ENCODE measurements around the gene STAT3. TPM values are rescaled to one million over a fixed set of nuclear protein-coding genes. Genes with fewer than 3 reads are reported as not detected.
"Not testable (repeated sequence)": the region's sequence is repeated elsewhere in the genome, so short reads cannot be mapped to it uniquely, and the experiment has no call there.

STAT3 gene
- total and polyA plus RNA-seq, 3 experiments from 2014 or later: 148 to 166 (median 155) TPM

DNA sequence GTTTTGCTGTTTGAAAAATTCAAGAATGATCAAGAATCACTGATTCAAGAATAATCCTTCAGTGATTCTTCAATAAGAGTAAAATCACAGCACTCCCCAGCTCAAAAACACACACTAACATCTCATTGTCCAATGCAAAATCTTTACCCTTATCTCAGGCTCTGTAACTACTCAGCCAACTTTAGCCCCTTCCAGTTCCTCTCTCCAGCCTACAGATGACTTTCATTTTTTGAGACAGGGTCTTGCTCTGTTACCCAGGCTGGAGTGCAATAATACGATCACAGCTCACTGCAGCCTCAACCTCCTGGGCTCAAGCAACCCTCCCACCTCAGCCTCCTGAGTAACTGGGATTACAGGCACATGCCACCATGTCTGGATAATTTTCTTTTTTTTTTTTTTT lies 25.0 kb downstream of the STAT3 start:
- H3K27ac Mint-ChIP-seq: peak overlapping the region; percentile 4 to 92 (median 23)
- no peak overlapping the region for H3K27ac ChIP-seq (ENCODE audit: low read depth, low read length)
- peaks cover 5% of the 10 kb centered on the region for H3K36me3 ChIP-seq (ENCODE audit: insufficient read depth, low read length)
- H3K4me1 ChIP-seq (ENCODE audit: insufficient read depth, low read length): peaks cover 43% of the 10 kb centered on the region
- peaks cover 0 to 22% (median 15%) of the 10 kb centered on the region in 3 donors for H3K36me3 Mint-ChIP-seq
- CTCF ChIA-PET: no interaction called here
- DNase-seq: no peak
- peaks cover 0 to 2% (median 0%) of the 10 kb centered on the region in 5 donors for H3K9me3 Mint-ChIP-seq
- H3K4me3 ChIP-seq (ENCODE audit: low read length): no peak overlapping the region
- H3K4me1 Mint-ChIP-seq: peaks cover 74 to 84% (median 82%) of the 10 kb centered on the region in 3 donors
- no peak overlapping the region for H3K4me3 Mint-ChIP-seq
- no peaks in the 10 kb centered on the region for H3K9me3 ChIP-seq (ENCODE audit: low read length)
- peaks cover 0 to 1% of the 10 kb centered on the region in 2 donors for H3K27me3 Mint-ChIP-seq
- POLR2A ChIA-PET: no interaction called here
- H3K27me3 ChIP-seq (ENCODE audit: insufficient read depth, low read length, poor library complexity, severe bottlenecking): no peaks in the 10 kb centered on the region

DNA sequence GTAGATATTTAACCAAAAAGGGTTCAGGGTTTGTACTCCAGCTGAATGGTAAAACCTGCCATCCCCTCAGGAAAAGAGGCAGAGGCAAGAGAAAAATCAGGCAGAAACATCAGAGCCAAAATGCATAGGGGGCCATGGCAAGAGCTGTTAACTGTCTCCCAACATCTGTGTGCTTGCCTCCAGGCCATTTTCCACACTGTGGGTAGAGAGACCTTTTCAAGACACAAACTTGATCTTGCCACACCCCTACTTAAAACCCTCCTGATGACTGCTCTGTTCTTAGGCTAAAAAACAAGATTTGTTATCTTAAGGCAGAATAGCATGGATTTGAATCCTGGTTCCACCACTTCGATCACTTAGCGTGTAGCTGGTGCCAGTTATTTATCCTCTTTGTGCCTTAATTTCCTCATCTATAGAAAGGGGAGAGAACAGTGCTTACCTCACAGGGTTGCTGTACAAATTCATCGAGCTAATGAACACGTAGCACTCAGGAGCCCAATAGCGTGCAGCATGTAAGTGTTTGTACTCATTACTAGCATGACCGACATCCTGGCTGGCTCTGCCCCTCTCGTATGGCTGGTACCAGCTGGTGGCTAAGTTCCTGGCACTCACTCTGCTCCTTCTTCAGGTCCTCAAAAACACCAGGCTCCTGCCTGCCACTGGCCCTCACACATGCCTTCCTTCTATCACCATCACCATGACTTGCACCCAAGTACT lies 25.8 kb downstream of the STAT3 start:
- H3K27ac ChIP-seq (ENCODE audit: low read depth, low read length): no peak overlapping the region
- ChIA-PET POLR2A (interaction anchor here (0.6 kb wide), 1 partner anchor 26 kb away, joined by 3 read pairs; the partner anchor contains the start of gene STAT3), CTCF (interaction anchor here (1.0 kb wide), 1 partner anchor 27 kb away, joined by 3 read pairs; no protein-coding TSS in a partner anchor)
- Mint-ChIP-seq H3K9me3 (peaks cover 0 to 2% (median 0%) of the 10 kb centered on the region in 5 donors), H3K27me3 (peaks cover 0 to 1% of the 10 kb centered on the region in 2 donors), H3K27ac (peak overlapping the region; percentile 54 to 92 (median 78)), H3K4me3 (peak overlapping the region in 5 of 7 donors; percentile 6 to 62 (median 20)), H3K36me3 (peaks cover 0 to 22% (median 14%) of the 10 kb centered on the region in 3 donors), H3K4me1 (peaks cover 67 to 80% (median 79%) of the 10 kb centered on the region in 3 donors)
- H3K27me3 ChIP-seq (ENCODE audit: insufficient read depth, low read length, poor library complexity, severe bottlenecking): no peaks in the 10 kb centered on the region
- H3K36me3 ChIP-seq (ENCODE audit: insufficient read depth, low read length): peaks cover 5% of the 10 kb centered on the region
- DNase-seq: no peak
- H3K4me3 ChIP-seq (ENCODE audit: low read length): no peak overlapping the region
- peaks cover 35% of the 10 kb centered on the region for H3K4me1 ChIP-seq (ENCODE audit: insufficient read depth, low read length)
- no peaks in the 10 kb centered on the region for H3K9me3 ChIP-seq (ENCODE audit: low read length)

DNA sequence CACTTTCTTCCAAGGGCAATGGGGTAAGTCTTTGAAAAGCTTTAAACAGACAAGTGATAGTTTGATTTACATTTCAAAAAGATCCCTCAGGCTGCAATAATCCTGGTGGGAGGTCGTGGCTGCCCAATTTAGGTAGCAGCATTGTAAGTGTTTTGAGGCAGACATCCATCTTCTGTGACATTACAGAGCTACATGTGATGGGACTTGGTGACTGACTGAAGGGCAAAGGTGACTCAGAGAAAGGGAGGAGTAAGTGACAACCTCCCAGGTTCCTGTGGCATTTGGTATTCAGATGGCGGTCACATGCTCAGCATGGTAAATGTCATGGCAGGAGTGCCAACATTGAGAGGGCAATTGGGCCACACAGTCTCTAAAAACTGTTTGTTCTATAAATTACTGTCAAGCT lies 26.5 kb downstream of the STAT3 start:
- Histone ChIP-seq H3K4me3 (ENCODE audit: low read length) (no peak overlapping the region), H3K27me3 (ENCODE audit: insufficient read depth, low read length, poor library complexity, severe bottlenecking) (no peaks in the 10 kb centered on the region), H3K36me3 (ENCODE audit: insufficient read depth, low read length) (peaks cover 5% of the 10 kb centered on the region), H3K9me3 (ENCODE audit: low read length) (no peaks in the 10 kb centered on the region), H3K4me1 (ENCODE audit: insufficient read depth, low read length) (peaks cover 33% of the 10 kb centered on the region), H3K27ac (ENCODE audit: low read depth, low read length) (no peak overlapping the region)
- peaks cover 0 to 1% of the 10 kb centered on the region in 2 donors for H3K27me3 Mint-ChIP-seq
- H3K9me3 Mint-ChIP-seq: peaks cover 0 to 2% (median 0%) of the 10 kb centered on the region in 5 donors
- POLR2A ChIA-PET: interaction anchor here (1.2 kb wide), 1 partner anchor 27 kb away, joined by 5 read pairs; the partner anchor contains the start of gene STAT3
- peaks cover 65 to 79% (median 78%) of the 10 kb centered on the region in 3 donors for H3K4me1 Mint-ChIP-seq
- peak overlapping the region; percentile 54 to 92 (median 78) for H3K27ac Mint-ChIP-seq
- DNase-seq: peak in 3 of 5 donors; percentile 6 to 56 (median 32)
- peak overlapping the region in 5 of 7 donors; percentile 6 to 75 (median 20) for H3K4me3 Mint-ChIP-seq
- CTCF ChIA-PET: no interaction called here
- H3K36me3 Mint-ChIP-seq: peaks cover 0 to 24% (median 12%) of the 10 kb centered on the region in 3 donors

DNA sequence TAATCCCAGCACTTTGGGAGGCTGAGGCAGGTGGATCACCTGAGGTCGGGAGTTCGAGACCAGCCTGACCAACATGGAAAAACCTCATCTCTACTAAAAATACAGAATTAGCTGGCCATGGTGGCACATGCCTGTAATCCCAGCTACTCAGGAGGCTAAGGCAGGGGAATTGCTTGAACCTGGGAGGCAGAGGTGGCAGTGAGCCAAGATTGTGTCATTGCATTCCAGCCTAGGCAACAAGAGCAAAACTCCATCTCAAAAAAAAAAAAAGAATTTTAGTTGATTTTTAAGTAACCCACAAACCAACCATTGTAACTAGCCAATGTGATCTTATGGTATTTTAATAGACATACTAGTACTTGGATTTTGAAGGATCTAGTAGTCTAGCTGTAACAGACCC lies 27.9 kb downstream of the STAT3 start:
- H3K4me3 Mint-ChIP-seq: peak overlapping the region in 1 of 7 donors; percentile 53
- H3K27me3 ChIP-seq (ENCODE audit: insufficient read depth, low read length, poor library complexity, severe bottlenecking); DNase-seq; H3K27me3 Mint-ChIP-seq; H3K27ac ChIP-seq (ENCODE audit: low read depth, low read length); H3K36me3 ChIP-seq (ENCODE audit: insufficient read depth, low read length); POLR2A ChIA-PET; H3K4me3 ChIP-seq (ENCODE audit: low read length); H3K9me3 ChIP-seq (ENCODE audit: low read length); H3K9me3 Mint-ChIP-seq: not testable (repeated sequence)
- peaks cover 38% of the 10 kb centered on the region for H3K4me1 ChIP-seq (ENCODE audit: insufficient read depth, low read length)
- peak overlapping the region in 2 of 8 donors; percentile 33 to 84 for H3K27ac Mint-ChIP-seq
- H3K4me1 Mint-ChIP-seq: peaks cover 62 to 75% (median 73%) of the 10 kb centered on the region in 3 donors
- H3K36me3 Mint-ChIP-seq: peaks cover 0 to 25% (median 14%) of the 10 kb centered on the region in 3 donors
- CTCF ChIA-PET: interaction anchor here (0.9 kb wide), 1 partner anchor 48 kb away, joined by 3 read pairs; no protein-coding TSS in a partner anchor

DNA sequence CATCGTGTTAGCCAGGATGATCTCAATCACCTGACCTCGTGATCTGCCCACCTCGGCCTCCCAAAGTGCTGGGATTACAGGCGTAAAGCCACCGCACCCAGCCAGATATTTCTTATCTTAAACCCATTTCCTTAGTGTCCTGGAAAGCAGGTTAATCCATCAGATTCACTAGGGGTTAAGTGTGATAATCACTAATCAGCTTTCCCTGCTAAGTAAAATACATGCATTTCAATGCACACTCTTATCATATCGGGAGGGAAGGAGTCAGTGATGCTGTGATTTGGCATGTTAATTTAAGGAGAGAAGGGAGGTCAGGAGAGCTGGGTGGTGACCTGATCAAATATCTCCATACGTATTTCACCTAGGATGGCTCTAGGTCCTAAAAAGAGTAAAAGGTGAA lies 29.1 kb downstream of the STAT3 start:
- CTCF ChIA-PET: interaction anchor here (1.5 kb wide), 1 partner anchor 41 kb away, joined by 3 read pairs; no protein-coding TSS in a partner anchor
- no peaks in the 10 kb centered on the region for H3K27me3 ChIP-seq (ENCODE audit: insufficient read depth, low read length, poor library complexity, severe bottlenecking)
- H3K27ac ChIP-seq (ENCODE audit: low read depth, low read length): no peak overlapping the region
- peaks cover 5% of the 10 kb centered on the region for H3K36me3 ChIP-seq (ENCODE audit: insufficient read depth, low read length)
- H3K4me1 Mint-ChIP-seq: peaks cover 54 to 71% (median 68%) of the 10 kb centered on the region in 3 donors
- H3K36me3 Mint-ChIP-seq: peaks cover 0 to 16% (median 10%) of the 10 kb centered on the region in 3 donors
- no peaks in the 10 kb centered on the region for H3K27me3 Mint-ChIP-seq
- H3K9me3 Mint-ChIP-seq: peaks cover 0 to 2% (median 0%) of the 10 kb centered on the region in 5 donors
- peak overlapping the region in 3 of 8 donors; percentile 15 to 70 (median 26) for H3K27ac Mint-ChIP-seq
- POLR2A ChIA-PET: interaction anchor here (1.7 kb wide), 1 partner anchor 29 kb away, joined by 5 read pairs; the partner anchor contains the start of gene STAT3
- peaks cover 36% of the 10 kb centered on the region for H3K4me1 ChIP-seq (ENCODE audit: insufficient read depth, low read length)
- no peak for DNase-seq
- no peak overlapping the region for H3K4me3 Mint-ChIP-seq
- H3K4me3 ChIP-seq (ENCODE audit: low read length): no peak overlapping the region
- no peaks in the 10 kb centered on the region for H3K9me3 ChIP-seq (ENCODE audit: low read length)

DNA sequence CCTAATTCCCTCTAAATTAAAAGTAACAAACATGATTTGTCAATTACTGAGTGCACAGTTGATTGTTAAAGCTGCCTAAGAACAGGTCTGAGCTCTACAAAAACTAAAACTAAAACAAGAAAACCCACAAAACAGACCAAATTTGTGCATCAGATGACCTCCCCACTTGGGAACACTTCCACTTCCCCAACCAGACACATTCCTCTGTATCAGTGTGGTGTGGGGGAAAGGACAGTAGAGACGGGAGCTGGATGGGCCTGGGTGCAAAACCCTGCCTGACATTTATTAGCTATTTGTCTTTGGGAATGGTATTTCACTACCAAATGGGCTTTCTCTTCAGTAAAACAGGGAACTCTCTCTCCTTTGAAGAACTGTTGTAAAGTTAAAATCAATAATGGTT lies 29.8 kb downstream of the STAT3 start:
- Mint-ChIP-seq H3K27ac (peak overlapping the region in 3 of 8 donors; percentile 12 to 52 (median 23)), H3K27me3 (no peaks in the 10 kb centered on the region), H3K4me1 (peaks cover 53 to 70% (median 67%) of the 10 kb centered on the region in 3 donors), H3K4me3 (no peak overlapping the region), H3K9me3 (peaks cover 0 to 2% (median 0%) of the 10 kb centered on the region in 5 donors), H3K36me3 (peaks cover 0 to 15% (median 10%) of the 10 kb centered on the region in 3 donors)
- no peak overlapping the region for H3K27ac ChIP-seq (ENCODE audit: low read depth, low read length)
- no peaks in the 10 kb centered on the region for H3K27me3 ChIP-seq (ENCODE audit: insufficient read depth, low read length, poor library complexity, severe bottlenecking)
- peaks cover 5% of the 10 kb centered on the region for H3K36me3 ChIP-seq (ENCODE audit: insufficient read depth, low read length)
- CTCF ChIA-PET: interaction anchor here (1.2 to 1.5 kb wide), 2 partner anchors 22 to 41 kb away, joined by 3 read pairs; no protein-coding TSS in a partner anchor
- H3K4me3 ChIP-seq (ENCODE audit: low read length): no peak overlapping the region
- peaks cover 29% of the 10 kb centered on the region for H3K4me1 ChIP-seq (ENCODE audit: insufficient read depth, low read length)
- H3K9me3 ChIP-seq (ENCODE audit: low read length): no peaks in the 10 kb centered on the region
- DNase-seq: no peak
- POLR2A ChIA-PET: interaction anchor here (0.6 to 1.7 kb wide), 2 partner anchors 30 to 88 kb away, joined by 3 to 5 read pairs; partner anchors contain the start of gene STAT3

DNA sequence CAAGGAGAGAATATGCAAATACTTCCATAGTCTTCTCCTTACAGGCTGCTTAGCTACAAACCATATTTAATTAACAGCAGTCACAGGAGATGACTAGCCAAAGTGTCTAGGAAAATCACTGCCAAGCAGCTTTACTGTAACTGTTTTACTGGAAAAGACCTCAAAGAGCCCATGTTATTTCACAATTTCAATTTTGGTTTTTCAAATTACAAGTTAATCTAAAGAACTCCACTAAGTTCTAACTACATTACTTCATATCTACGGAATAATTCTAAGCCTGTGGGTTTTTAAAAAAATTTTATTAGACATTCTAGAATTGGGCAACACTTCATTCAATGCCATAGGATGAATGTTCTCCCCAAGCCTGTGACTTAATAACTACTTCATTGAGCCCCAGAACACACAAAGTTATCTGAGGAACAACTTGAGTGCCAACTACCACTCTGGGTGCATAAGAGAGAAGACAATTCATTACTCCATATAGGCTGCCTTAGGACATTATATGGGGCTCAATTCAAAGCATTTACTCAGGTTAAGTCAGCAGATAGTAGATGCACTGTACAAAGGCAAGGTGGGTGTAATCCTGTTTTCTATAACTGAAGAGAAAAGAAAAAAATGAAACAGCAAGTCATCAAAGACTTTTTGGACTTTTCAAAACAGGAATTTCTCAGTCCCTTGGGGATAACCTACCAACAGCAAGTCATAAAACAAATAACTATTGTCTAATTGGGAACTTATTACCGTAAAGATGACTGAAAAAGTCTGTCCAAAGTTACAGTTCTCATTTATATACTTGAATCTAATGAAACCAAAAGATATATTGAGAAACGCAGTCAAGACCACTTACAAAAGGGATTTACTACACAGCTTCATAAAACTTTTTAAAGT lies 33.0 kb downstream of the STAT3 start:
- Mint-ChIP-seq H3K9me3 (no peaks in the 10 kb centered on the region), H3K27ac (peak overlapping the region in 2 of 8 donors; percentile 29 to 76)
- POLR2A ChIA-PET: no interaction called here

More for the DNA sequence above, 33.0 kb downstream of the STAT3 start:
- CTCF ChIA-PET: interaction anchor here (1.7 kb wide), 1 partner anchor 11 kb away, joined by 4 read pairs; no protein-coding TSS in a partner anchor
- Histone ChIP-seq H3K9me3 (ENCODE audit: low read length) (no peaks in the 10 kb centered on the region), H3K27ac (ENCODE audit: low read depth, low read length) (no peak overlapping the region), H3K36me3 (ENCODE audit: insufficient read depth, low read length) (peaks cover 5% of the 10 kb centered on the region), H3K4me1 (ENCODE audit: insufficient read depth, low read length) (peaks cover 8% of the 10 kb centered on the region), H3K4me3 (ENCODE audit: low read length) (no peak overlapping the region), H3K27me3 (ENCODE audit: insufficient read depth, low read length, poor library complexity, severe bottlenecking) (no peaks in the 10 kb centered on the region)
- Mint-ChIP-seq H3K4me1 (peaks cover 33 to 51% (median 50%) of the 10 kb centered on the region in 3 donors), H3K27me3 (no peaks in the 10 kb centered on the region), H3K4me3 (peak overlapping the region in 1 of 7 donors; percentile 32), H3K36me3 (peaks cover 0 to 15% (median 3%) of the 10 kb centered on the region in 3 donors)
- DNase-seq: no peak
